Smooth muscle cell (in vitro differentiated cells): ENCODE measurements around the gene CD101. TPM values are rescaled to one million over a fixed set of nuclear protein-coding genes. Genes with fewer than 3 reads are reported as not detected.

Source experiments
- DNase-seq: peaks from one replicate; lab custom pipeline; 2025; ENCODE audit not compliant: unreplicated experiment; lab: John Stamatoyannopoulos, UW
- H2AFZ ChIP-seq: fragments of 200-600 bp; sonication (generic); 2 replicates; pipeline ENCODE4 v1.6.0; 2016; ENCODE audit warnings: antibody characterized with exemption, low read depth, mild to moderate bottlenecking
- H3F3A ChIP-seq: fragments of 200-600 bp; sonication (generic); 2 replicates; pipeline ENCODE4 v1.6.0; 2017; ENCODE audit warnings: antibody characterized with exemption, low read depth
- H3K27ac ChIP-seq: fragments of 200-600 bp; sonication (generic); 2 replicates; pipeline ENCODE4 v1.5.1; 2016; ENCODE audit warnings: low read depth, mild to moderate bottlenecking
- H3K27me3 ChIP-seq: fragments of 200-600 bp; sonication (generic); 2 replicates; pipeline ENCODE4 v1.6.1; 2016; ENCODE audit warnings: low read depth, mild to moderate bottlenecking
- H3K36me3 ChIP-seq: fragments of 200-600 bp; sonication (generic); 2 replicates; pipeline ENCODE4 v1.5.1; 2016; ENCODE audit warnings: low read depth
- H3K4me1 ChIP-seq: fragments of 200-600 bp; sonication (generic); 2 replicates; pipeline ENCODE4 v1.5.1; 2016; ENCODE audit warnings: low read depth
- H3K4me2 ChIP-seq: fragments of 200-600 bp; sonication (generic); 2 replicates; pipeline ENCODE4 v1.6.0; 2016; ENCODE audit warnings: mild to moderate bottlenecking
- H3K4me3 ChIP-seq: fragments of 200-600 bp; sonication (generic); 2 replicates; pipeline ENCODE4 v1.5.1; 2016; ENCODE audit warnings: mild to moderate bottlenecking
- H3K79me2 ChIP-seq: fragments of 200-600 bp; sonication (generic); 2 replicates; pipeline ENCODE4 v1.6.0; 2016; ENCODE audit warnings: low read depth, mild to moderate bottlenecking
- H3K9ac ChIP-seq: fragments of 200-600 bp; sonication (generic); 2 replicates; pipeline ENCODE4 v1.6.0; 2016; ENCODE audit warnings: low read depth
- H3K9me3 ChIP-seq: fragments of 200-600 bp; sonication (generic); replicated peaks from 2 replicates; pipeline ENCODE4 v1.5.1; 2016; ENCODE audit warnings: low read depth
- H4K20me1 ChIP-seq: fragments of 200-600 bp; sonication (generic); 2 replicates; pipeline ENCODE4 v1.6.0; 2016; ENCODE audit warnings: low read depth
- CTCF ChIP-seq: fragments of 200-600 bp; sonication (generic); IDR thresholded peaks from 2 replicates; pipeline ENCODE4 v1.5.1; 2017; ENCODE audit warnings: borderline replicate concordance, mild to moderate bottlenecking, antibody characterized with exemption; ENCODE audit not compliant: insufficient read depth, poor library complexity, severe bottlenecking
- WGBS: methylation state at CpG from one replicate; pipeline ENCODE4 v1.1.7; 2016; ENCODE audit warnings: low lambda C conversion rate; 5-methylcytosine and 5-hydroxymethylcytosine counted together
- polyA plus RNA-seq: library from polyadenylated mRNA; unstranded; fragments of >200 nt; fragmentation: Nextera tagmentation; extraction: Ambion mirVana; gene quantifications from 2 replicates; pipeline ENCODE4 v1.2.1, GENCODE V29; 2016
- total RNA-seq: library from RNA; depleted of rRNA; stranded (reverse); fragments of >200 nt; gene quantifications from 2 replicates; pipeline ENCODE4 v1.2.3, GENCODE V29; 2014

CD101 gene
- total and polyA plus RNA-seq, 2 experiments from 2014 or later = 0.85 to 2.0 TPM

- no peaks in the 10 kb centered on the region for H3K27me3 ChIP-seq
- no peak overlapping the region for H2AFZ ChIP-seq
- no peak for DNase-seq
- no peaks in the 10 kb centered on the region for H3K9me3 ChIP-seq
- no peaks in the 10 kb centered on the region for H4K20me1 ChIP-seq
- no peaks in the 10 kb centered on the region for H3F3A ChIP-seq
- H3K36me3 ChIP-seq = no peaks in the 10 kb centered on the region
- H3K79me2 ChIP-seq = no peaks in the 10 kb centered on the region
- H3K27ac ChIP-seq = no peak overlapping the region
- no peak overlapping the region for H3K4me3 ChIP-seq
- TF ChIP-seq CTCF = peak; percentile 90
- no peak overlapping the region for H3K4me2 ChIP-seq
- WGBS = 71% methylated on average over 6 of the region's 6 CpGs
- no peaks in the 10 kb centered on the region for H3K4me1 ChIP-seq
- H3K9ac ChIP-seq = no peak overlapping the region
Observed at GRCh38 chr1:117067533-117068370, 66.2 kb downstream of the CD101 start.

GRCh38 chr1:117068580-117068979 is 67.0 kb downstream of the CD101 start:
- no peak overlapping the region for H3K27ac ChIP-seq
- no peaks in the 10 kb centered on the region for H3K4me1 ChIP-seq
- no peaks in the 10 kb centered on the region for H3F3A ChIP-seq
- TF ChIP-seq CTCF = no peak
- no peaks in the 10 kb centered on the region for H4K20me1 ChIP-seq
- WGBS = 93% methylated on average over 5 of the region's 5 CpGs
- no peaks in the 10 kb centered on the region for H3K9me3 ChIP-seq
- H3K79me2 ChIP-seq = no peaks in the 10 kb centered on the region
- no peak overlapping the region for H2AFZ ChIP-seq
- H3K9ac ChIP-seq = no peak overlapping the region
- H3K27me3 ChIP-seq = no peaks in the 10 kb centered on the region
- no peak for DNase-seq
- H3K36me3 ChIP-seq = no peaks in the 10 kb centered on the region
- no peak overlapping the region for H3K4me3 ChIP-seq
- no peak overlapping the region for H3K4me2 ChIP-seq

- no peaks in the 10 kb centered on the region for H4K20me1 ChIP-seq
- H2AFZ ChIP-seq = no peak overlapping the region
- H3K9me3 ChIP-seq = no peaks in the 10 kb centered on the region
- H3K27ac ChIP-seq = peak overlapping the region; percentile 14
- WGBS = 95% methylated on average over 4 of the region's 4 CpGs
- no peak for TF ChIP-seq CTCF
- no peaks in the 10 kb centered on the region for H3K79me2 ChIP-seq
- no peaks in the 10 kb centered on the region for H3F3A ChIP-seq
- H3K4me1 ChIP-seq = no peaks in the 10 kb centered on the region
- no peak overlapping the region for H3K4me2 ChIP-seq
- H3K4me3 ChIP-seq = no peak overlapping the region
- no peak overlapping the region for H3K9ac ChIP-seq
- no peaks in the 10 kb centered on the region for H3K27me3 ChIP-seq
- DNase-seq = no peak
- no peaks in the 10 kb centered on the region for H3K36me3 ChIP-seq
Observed at GRCh38 chr1:117069220-117069844, 67.8 kb downstream of the CD101 start.
